K562 (cell line): Measurements from ENCODE around the gene NPAS3.

Experiments
- CBX2 ChIP-seq: fragments of 200-600 bp; sonication (generic); IDR thresholded peaks from one replicate; pipeline ENCODE4 v1.6.1; 2012; ENCODE audit warnings: mild to moderate bottlenecking, low read length, inconsistent platforms; ENCODE audit not compliant: insufficient read depth, poor library complexity, severe bottlenecking
- CREB1 ChIP-seq, 2 experiments: sonication (generic) in 1 of 2; formaldehyde crosslinking in 1 of 2; IDR thresholded peaks; 2 replicates each; pipeline versions ENCODE4 v1.6.1 to v1.8.0; 2012 to 2022; ENCODE audit warnings: inconsistent platforms in 1 of 2, mild to moderate bottlenecking in 1 of 2, missing genetic modification reagents in 1 of 2, moderate library complexity in 1 of 2
- EP300 ChIP-seq: IDR thresholded peaks from 2 replicates; pipeline ENCODE4 v1.6.1; 2012; ENCODE audit warnings: low read length, improper control_type of control experiment
- ESRRB ChIP-seq: fragments of 250-450 bp; sonication (Bioruptor Pico); IDR thresholded peaks from 2 replicates; pipeline ENCODE4 v1.5.0; 2020; ENCODE audit warnings: mild to moderate bottlenecking, moderate library complexity, borderline replicate concordance
- JUNB ChIP-seq: fragments of 450-650 bp; formaldehyde crosslinking; conservative IDR thresholded peaks from 2 replicates; pipeline ENCODE4 v1.4.0; 2020; ENCODE audit warnings: mild to moderate bottlenecking
- JUND ChIP-seq, 2 experiments: IDR thresholded peaks; 2 replicates in 1 of 2; 3 replicates in 1 of 2; pipeline ENCODE4 v1.6.1; 2011; ENCODE audit warnings: borderline replicate concordance in 2 of 2, low read depth in 2 of 2, low read length in 2 of 2, improper control_type of control experiment in 1 of 2, missing biosample characterization in 1 of 2, missing genetic modification characterization in 1 of 2, missing genetic modification reagents in 1 of 2
- MED1 ChIP-seq: sonication (generic); formaldehyde crosslinking; IDR thresholded peaks from 2 replicates; pipeline ENCODE4 v1.8.1; 2023; ENCODE audit warnings: missing genetic modification reagents, borderline replicate concordance
- RFX5 ChIP-seq: IDR thresholded peaks from 2 replicates; pipeline ENCODE4 v1.6.1; 2011; ENCODE audit warnings: low read depth, mild to moderate bottlenecking, improper control_type of control experiment, low read length
- THAP12 ChIP-seq: fragments of 250-450 bp; sonication (Bioruptor Pico); IDR thresholded peaks from 2 replicates; pipeline ENCODE4 v1.9.0; 2021; ENCODE audit warnings: mild to moderate bottlenecking, inconsistent platforms
- ZFP36 ChIP-seq: fragments of 150-350 bp; IDR thresholded peaks from 2 replicates; pipeline ENCODE4 v1.6.1; 2018; ENCODE audit warnings: low read length, low read depth; ENCODE audit not compliant: partially characterized antibody
- TF ChIP-seq, protein P1 (sequence below), 3 experiments: IDR thresholded peaks in 2 of 3; conservative IDR thresholded peaks in 1 of 3; 2 replicates each; pipeline ENCODE4 v1.5.1; 2011 to 2012; ENCODE audit warnings: low read length in 3 of 3, mild to moderate bottlenecking in 3 of 3, control low read depth in 2 of 3, improper control_type of control experiment in 1 of 3, inconsistent platforms in 1 of 3, low read depth in 1 of 3, mixed read lengths in 1 of 3, moderate library complexity in 1 of 3; ENCODE audit not compliant: insufficient read depth in 2 of 3
- TF ChIP-seq, protein P2 (sequence below), 2 experiments: fragments of 450-650 bp; formaldehyde crosslinking in 1 of 2; IDR thresholded peaks; 2 replicates each; pipeline versions ENCODE4 v1.4.0 to v1.6.1; 2014 to 2020; ENCODE audit warnings: mild to moderate bottlenecking in 2 of 2, borderline replicate concordance in 1 of 2, low read depth in 1 of 2
- TF ChIP-seq, protein P3 (sequence below), 3 experiments: fragments of 200-800 bp in 1 of 3; fragments of 250-450 bp in 1 of 3; fragments of 450-650 bp in 1 of 3; sonication (Bioruptor Pico) in 1 of 3; sonication (Bioruptor generic) in 1 of 3; formaldehyde crosslinking in 1 of 3; IDR thresholded peaks; 2 replicates each; pipeline versions ENCODE4 v1.6.1 to v1.8.0; 2016 to 2022; ENCODE audit warnings: mild to moderate bottlenecking in 2 of 3, missing genetic modification characterization in 2 of 3, missing compliant biosample characterization in 1 of 3, moderate library complexity in 1 of 3

DNA sequence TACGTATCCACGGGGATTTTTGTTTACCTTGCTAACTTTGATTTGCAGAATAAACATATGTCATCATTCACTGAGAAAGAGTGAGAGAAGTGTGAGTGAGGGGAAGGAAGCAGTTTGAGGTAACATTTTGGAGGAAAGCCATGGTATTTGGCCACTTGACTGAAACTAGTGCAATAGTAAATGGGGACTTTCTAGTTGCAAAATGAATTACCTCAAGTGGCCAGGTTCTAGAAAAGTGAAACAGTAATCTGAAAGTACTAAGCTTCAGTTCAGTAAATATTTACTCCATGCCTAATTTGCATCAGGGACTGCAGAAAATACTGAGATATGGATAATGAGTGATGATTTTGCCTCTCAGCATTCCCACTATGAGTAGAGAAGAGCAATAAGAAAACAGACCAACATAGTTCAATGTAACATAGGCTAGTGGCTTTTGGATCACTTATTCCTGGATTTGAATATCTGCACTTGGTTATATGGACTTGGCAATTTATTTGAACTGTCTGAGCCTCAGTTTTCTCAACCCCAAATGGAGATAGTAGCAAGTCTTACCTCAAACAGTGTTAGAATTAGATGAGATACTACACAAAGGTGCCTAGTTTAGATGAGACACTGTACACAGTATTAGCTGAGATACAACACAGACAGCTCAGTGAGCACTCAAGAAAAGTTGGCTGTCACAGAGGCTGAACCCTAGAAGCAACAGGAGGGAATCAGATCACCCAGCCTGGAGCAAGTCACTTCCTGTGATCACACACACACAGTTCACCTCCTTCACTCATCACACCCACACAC lies 439.1 kb downstream of the NPAS3 start:
- TF ChIP-seq ZFP36: no peak
- no peak for TF ChIP-seq THAP12
- TF ChIP-seq EP300: no peak
- TF ChIP-seq CBX2: no peak
- no peak for TF ChIP-seq ESRRB (CRISPR knock-in tag)
- no peak for TF ChIP-seq CREB1 (IDR thresholded peaks at IDR 0.05)
- no peak for TF ChIP-seq CREB1 (CRISPR knock-in tag; IDR thresholded peaks at IDR 0.05)
- TF ChIP-seq JUND (IDR thresholded peaks at IDR 0.05; ENCODE audit: borderline replicate concordance, low read depth, low read length): no peak
- TF ChIP-seq JUND (tag; IDR thresholded peaks at IDR 0.05; ENCODE audit: borderline replicate concordance, low read depth, low read length): no peak
- TF ChIP-seq, protein P1, sequence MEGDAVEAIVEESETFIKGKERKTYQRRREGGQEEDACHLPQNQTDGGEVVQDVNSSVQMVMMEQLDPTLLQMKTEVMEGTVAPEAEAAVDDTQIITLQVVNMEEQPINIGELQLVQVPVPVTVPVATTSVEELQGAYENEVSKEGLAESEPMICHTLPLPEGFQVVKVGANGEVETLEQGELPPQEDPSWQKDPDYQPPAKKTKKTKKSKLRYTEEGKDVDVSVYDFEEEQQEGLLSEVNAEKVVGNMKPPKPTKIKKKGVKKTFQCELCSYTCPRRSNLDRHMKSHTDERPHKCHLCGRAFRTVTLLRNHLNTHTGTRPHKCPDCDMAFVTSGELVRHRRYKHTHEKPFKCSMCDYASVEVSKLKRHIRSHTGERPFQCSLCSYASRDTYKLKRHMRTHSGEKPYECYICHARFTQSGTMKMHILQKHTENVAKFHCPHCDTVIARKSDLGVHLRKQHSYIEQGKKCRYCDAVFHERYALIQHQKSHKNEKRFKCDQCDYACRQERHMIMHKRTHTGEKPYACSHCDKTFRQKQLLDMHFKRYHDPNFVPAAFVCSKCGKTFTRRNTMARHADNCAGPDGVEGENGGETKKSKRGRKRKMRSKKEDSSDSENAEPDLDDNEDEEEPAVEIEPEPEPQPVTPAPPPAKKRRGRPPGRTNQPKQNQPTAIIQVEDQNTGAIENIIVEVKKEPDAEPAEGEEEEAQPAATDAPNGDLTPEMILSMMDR (IDR thresholded peaks at IDR 0.05 in 2 of 3, conservative IDR thresholded peaks at IDR 0.05 in 1 of 3; ENCODE audit: insufficient read depth in 2 of 3, low read depth in 1 of 3, low read length in 3 of 3): no peak
- no peak for TF ChIP-seq MED1 (CRISPR knock-in tag)
- no peak for TF ChIP-seq JUNB (CRISPR knock-in tag)
- TF ChIP-seq, protein P2, sequence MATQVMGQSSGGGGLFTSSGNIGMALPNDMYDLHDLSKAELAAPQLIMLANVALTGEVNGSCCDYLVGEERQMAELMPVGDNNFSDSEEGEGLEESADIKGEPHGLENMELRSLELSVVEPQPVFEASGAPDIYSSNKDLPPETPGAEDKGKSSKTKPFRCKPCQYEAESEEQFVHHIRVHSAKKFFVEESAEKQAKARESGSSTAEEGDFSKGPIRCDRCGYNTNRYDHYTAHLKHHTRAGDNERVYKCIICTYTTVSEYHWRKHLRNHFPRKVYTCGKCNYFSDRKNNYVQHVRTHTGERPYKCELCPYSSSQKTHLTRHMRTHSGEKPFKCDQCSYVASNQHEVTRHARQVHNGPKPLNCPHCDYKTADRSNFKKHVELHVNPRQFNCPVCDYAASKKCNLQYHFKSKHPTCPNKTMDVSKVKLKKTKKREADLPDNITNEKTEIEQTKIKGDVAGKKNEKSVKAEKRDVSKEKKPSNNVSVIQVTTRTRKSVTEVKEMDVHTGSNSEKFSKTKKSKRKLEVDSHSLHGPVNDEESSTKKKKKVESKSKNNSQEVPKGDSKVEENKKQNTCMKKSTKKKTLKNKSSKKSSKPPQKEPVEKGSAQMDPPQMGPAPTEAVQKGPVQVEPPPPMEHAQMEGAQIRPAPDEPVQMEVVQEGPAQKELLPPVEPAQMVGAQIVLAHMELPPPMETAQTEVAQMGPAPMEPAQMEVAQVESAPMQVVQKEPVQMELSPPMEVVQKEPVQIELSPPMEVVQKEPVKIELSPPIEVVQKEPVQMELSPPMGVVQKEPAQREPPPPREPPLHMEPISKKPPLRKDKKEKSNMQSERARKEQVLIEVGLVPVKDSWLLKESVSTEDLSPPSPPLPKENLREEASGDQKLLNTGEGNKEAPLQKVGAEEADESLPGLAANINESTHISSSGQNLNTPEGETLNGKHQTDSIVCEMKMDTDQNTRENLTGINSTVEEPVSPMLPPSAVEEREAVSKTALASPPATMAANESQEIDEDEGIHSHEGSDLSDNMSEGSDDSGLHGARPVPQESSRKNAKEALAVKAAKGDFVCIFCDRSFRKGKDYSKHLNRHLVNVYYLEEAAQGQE (IDR thresholded peaks at IDR 0.05; ENCODE audit: borderline replicate concordance): no peak
- TF ChIP-seq, protein P2 (CRISPR knock-in tag; IDR thresholded peaks at IDR 0.05; ENCODE audit: low read depth): no peak
- TF ChIP-seq, protein P3, sequence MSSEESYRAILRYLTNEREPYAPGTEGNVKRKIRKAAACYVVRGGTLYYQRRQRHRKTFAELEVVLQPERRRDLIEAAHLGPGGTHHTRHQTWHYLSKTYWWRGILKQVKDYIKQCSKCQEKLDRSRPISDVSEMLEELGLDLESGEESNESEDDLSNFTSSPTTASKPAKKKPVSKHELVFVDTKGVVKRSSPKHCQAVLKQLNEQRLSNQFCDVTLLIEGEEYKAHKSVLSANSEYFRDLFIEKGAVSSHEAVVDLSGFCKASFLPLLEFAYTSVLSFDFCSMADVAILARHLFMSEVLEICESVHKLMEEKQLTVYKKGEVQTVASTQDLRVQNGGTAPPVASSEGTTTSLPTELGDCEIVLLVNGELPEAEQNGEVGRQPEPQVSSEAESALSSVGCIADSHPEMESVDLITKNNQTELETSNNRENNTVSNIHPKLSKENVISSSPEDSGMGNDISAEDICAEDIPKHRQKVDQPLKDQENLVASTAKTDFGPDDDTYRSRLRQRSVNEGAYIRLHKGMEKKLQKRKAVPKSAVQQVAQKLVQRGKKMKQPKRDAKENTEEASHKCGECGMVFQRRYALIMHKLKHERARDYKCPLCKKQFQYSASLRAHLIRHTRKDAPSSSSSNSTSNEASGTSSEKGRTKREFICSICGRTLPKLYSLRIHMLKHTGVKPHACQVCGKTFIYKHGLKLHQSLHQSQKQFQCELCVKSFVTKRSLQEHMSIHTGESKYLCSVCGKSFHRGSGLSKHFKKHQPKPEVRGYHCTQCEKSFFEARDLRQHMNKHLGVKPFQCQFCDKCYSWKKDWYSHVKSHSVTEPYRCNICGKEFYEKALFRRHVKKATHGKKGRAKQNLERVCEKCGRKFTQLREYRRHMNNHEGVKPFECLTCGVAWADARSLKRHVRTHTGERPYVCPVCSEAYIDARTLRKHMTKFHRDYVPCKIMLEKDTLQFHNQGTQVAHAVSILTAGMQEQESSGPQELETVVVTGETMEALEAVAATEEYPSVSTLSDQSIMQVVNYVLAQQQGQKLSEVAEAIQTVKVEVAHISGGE (CRISPR knock-in tag; IDR thresholded peaks at IDR 0.05): no peak
- TF ChIP-seq RFX5: no peak
